GM21367 (cell line): Measurements from ENCODE around the gene RNF169.
"Not testable (repeated sequence)": the region's sequence is repeated elsewhere in the genome, so short reads cannot be mapped to it uniquely, and the experiment has no call there.

Source experiments
- ATAC-seq: cut with Tn5 transposase; IDR thresholded peaks from one replicate; pipeline ENCODE4 v1.9.1; 2021; ENCODE audit not compliant: unreplicated experiment

Gene RNF169

DNA sequence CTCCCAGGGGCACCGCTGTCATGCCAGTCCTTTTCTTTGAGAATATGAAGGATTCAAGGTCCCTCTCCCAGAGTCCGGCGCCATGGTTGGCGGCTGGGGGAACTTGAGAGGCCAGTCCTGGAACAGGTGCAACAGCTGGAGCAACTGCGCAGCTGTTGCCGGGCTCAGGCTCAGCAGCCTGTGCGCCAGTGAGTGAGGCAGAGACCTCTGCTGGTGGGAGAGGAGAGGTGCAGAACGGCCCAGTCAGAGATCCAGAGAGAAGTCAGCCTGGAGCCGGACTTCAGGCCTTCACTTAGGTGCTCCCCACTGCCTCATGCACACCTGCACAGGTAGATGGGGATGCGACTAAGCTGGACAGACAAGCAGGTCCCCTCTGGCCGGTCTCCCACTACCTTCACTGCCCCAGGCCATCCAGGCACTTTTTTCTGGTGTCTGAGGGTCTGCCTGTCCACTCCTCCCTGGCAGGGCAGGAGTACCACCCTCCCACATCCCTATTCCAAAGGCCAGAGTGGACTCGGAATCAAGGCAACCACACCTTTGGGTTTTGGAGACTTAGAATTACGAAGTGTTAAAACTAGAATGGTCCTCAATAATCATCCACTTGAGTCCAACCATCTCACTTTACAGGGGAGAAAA, 22.0 kb upstream of the RNF169 start:
- ATAC-seq: peak; percentile 72

- ATAC-seq: no peak
These were observed 19.3 kb upstream of the RNF169 start for GRCh38 chr11:74729397-74729796.

DNA sequence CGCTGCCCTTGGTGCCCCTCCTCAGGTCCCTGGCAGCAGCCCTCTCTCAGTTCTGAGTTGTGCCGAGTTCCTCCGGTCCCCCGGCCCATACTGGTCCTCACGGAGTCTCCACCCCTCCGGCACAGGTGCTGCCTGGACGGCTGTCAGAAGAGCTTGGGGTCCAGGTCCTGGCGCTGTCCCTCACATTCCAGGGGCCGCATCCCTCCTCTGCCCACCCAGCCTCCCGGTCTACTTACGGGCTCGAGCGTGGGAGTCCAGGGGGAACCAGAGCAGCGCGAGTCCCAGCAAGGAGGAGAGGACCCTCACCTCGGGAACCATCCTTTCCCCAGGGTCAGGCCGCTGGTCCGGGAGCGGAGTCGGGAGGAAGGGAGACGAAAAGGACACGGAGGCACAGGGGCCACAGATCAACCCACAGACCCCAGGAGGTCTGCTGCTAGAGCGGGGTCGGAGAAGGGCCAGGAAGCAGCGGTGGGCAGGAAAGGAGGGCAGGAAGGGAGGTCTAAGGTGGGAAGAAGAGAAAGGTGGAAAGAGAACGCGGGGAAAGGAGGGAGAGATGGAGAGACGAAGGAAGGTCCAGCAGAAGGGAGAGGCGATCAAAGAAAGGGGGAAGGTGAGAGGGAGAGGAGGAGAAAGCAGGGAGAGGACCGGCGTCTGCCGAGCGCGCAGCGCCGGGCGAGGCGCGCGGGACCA, 17.9 kb upstream of the RNF169 start:
- no peak for ATAC-seq

- no peak for ATAC-seq
These were observed 17.2 kb upstream of the RNF169 start, which contains the start of gene CHRDL2 for GRCh38 chr11:74731301-74732094. Gene CHRDL2 (minus strand): TSS chr11:74731426. CDS start chr11:74730888, 538 bp downstream.

DNA sequence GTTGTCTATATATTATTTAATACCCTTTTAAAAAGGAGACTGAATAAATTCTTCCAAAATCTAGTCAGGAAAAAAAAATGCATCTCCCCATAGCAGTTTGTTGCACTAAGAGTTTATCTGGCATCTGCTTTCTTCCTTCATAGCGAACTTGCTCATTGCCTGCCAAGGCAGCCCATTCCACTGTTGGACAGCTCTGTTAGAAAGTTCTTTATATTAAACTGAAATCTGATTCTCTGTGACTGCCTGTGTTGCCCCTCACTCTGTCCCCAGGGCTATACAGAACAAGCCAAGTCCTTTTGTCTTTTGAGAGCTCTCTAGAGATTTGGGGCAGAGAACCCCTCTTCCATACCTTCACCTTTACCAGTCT, 14.1 kb upstream of the RNF169 start:
- no peak for ATAC-seq

DNA sequence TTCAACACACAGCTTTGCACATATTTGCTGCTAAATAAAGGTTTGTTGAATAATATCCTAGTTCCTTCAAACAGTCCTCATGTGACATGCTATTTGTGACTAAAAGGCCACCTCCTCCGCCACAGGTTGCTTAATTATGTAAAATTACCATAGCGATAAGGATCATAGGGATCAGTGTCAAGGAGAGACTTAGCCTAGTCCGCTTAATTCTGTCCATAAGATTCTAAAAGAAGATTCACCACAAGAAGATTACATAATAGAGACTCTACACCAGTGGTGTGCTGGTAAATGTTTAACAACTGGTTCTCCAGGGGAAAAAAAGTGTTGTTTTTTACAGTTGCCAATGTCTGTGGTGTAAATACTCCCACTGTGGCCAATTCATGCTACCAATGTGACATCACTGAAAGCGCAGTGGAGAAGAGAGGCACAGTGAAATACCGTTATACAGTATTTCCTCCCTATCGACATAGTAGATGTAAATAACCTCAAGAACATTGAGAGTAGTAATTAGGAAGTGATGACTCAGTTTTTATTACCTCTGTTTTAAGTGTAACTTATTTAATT, 13.2 kb upstream of the RNF169 start:
- no peak for ATAC-seq

GRCh38 chr11:74736031-74736430, 12.6 kb upstream of the RNF169 start:
- ATAC-seq: no peak

GRCh38 chr11:74739546-74740270, 8.9 kb upstream of the RNF169 start:
- no peak for ATAC-seq

- no peak for ATAC-seq
These were observed 6.6 kb upstream of the RNF169 start for GRCh38 chr11:74742070-74742469.

DNA sequence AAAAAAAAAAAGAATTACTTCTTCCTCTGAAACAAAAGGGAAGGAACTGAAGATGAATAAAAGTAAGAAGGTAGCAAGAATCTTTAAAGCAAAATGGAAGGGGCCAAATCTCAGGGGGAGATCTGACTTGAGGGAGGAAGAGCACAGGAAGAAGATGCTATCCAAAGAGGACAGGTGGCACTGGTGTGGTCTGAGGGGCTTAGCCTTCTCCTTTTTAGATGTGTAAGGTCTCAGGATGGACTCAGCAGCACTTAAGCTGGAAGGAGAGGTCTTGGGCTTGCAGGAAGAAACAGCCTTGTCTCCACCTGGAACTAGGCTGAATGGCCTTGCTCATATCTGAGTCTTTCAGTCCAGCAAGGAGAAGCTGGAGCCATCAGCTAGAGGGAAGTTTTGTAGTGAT, 5.0 kb upstream of the RNF169 start:
- no peak for ATAC-seq

- no peak for ATAC-seq
These were observed 4.4 kb upstream of the RNF169 start for GRCh38 chr11:74744277-74744676.

DNA sequence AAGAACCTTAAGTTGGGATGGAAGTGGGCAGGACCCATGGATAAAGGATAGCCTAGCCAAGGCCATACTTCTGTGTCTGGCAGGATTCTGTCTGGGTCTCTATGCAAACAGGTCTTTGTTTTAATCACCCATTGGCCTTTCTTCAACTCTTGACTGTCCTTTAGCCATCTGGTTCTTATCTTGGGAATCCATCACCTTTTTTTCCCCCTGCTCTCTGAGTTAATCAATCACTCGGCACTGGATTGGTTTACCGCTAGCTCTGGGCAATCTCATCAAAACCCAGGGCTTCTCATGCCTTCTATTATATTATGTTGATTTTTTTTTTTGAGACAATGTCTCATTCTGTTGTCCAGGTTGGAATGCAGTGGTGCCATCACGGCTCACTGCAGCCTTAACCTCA, 1.8 kb upstream of the RNF169 start:
- no peak for ATAC-seq

DNA sequence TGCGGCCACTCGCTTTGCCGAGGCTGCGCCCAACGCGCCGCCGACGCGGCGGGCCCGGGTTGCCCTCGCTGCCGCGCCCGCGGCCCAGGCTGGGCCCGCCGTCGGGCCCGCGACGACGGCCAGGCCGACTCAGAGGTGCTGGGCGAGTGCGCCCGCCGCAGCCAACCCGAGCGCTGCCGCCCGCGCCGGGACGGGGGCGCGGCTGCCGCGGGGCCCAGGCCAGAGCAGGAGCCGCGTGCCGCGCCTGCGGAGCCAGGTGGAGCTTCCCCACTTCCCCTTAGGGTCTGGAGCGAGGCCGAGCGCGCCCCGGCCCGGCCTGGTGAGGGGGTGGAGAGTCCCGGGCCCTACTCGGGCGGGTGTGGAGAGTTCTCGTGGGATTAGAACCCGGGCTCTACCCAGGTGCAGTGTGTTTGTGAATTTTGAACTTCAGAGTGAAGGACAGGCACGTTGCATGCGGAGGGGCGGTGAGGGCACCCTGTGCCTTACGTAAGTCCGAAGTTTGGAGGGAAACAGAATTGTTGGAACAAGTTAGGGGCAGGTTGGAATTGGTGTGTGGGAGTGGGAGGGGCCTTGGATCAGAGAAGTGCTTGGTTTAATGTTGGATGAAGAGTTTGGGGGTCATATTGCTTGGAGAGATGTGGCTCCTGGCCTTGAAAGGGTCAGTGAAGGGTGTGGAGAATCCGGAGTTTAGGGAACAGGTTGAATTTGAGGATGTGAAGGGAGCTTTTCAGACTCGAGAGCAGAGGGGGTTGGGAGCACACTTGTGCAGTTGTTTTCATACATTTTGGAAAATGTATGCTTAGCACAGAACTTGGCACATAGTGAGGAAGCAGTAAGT, 697 bp downstream of the RNF169 start:
- ATAC-seq: peak; percentile 26

DNA sequence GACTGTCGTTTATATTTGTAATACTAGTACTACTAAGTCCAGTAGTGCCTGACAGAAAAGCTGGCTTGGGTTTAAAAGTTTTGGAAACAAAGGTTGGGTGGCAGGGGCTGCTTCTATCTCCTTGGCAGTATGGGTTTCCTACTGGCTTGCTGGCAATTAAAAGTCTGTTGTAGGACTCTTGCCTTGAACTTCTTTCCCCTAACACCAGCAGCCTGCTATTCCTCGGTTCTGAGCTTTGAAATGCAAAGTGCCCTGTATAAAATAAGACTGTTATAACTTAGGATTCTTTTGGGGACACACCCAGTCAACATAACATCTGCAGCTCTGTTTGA, 1.3 kb downstream of the RNF169 start:
- ATAC-seq: no peak

GRCh38 chr11:74750598-74750997, 1.9 kb downstream of the RNF169 start:
- not testable (repeated sequence) for ATAC-seq

- no peak for ATAC-seq
These were observed 2.7 kb downstream of the RNF169 start for GRCh38 chr11:74751303-74751702.

DNA sequence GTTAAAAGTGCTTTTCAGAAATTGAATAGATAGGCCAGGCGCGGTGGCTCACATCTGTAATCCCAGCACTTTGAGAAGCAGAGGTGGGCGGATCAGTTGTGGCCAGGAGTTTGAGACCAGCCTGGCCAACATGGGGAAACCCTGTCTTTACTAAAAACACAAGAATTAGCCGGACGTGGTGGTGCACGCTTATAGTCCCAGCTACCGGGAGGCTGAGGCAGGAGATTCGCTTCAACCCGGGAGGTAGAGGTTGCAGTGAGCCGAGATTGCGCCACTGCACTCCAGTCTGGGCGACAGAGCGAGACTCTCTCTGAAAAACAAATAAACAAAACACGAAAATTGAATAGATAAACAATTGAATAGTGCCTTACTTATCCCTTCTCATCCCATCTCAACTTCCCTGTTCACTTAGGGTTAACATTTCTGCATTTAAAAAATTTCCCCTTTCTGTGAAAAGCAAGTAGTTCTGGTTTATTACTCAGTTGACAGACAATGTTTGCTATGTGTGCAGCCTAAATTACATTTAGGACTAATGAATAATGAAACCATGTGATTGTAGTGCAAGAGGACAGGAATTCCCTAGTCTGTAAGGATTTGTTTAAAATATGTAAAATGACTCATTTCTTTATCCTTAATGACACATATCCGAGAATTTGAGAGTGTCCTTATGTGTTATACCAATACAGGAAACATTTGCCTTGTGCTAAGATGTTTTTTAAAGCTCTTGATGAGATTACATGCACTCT, 6.0 kb downstream of the RNF169 start:
- ATAC-seq: no peak

DNA sequence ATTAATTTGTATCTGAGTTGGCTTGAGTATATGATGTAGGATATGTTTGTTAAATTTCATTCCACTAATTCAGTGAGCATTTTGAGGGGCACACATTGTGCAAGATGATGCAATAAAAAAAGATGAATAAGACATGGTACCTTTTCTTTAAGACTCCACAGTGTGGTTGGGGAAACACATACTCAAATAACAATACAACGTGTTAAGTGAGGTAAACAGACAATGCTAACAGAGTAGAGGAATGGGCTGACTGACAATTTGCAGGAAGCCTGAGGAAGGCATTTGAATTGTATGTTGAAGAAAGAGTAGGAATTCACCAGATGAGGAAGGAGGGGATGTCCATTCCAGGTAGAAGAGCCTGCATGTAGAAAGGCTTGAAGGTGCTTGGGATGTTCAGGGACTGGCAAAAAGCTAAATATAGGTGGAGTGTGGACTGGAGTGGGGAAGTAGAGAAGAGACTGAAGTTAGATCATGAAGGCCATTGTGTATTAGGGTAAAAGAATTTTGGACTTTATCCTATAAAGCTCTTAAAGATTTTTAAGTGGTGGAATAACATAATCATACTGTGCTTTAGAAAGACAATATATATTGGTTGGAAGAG, 6.8 kb downstream of the RNF169 start:
- no peak for ATAC-seq

GRCh38 chr11:74756571-74756970, 7.9 kb downstream of the RNF169 start:
- ATAC-seq: no peak
